ENCODE data around the gene ACTL7A. TPM values are rescaled to one million over a fixed set of nuclear protein-coding genes. Genes with fewer than 3 reads are reported as not detected.

The ACTL7A gene
- total RNA-seq, result not detected in 2 replicates

- ATAC-seq (ENCODE audit: low read depth) (no peak), DNase-seq (no peak)
- ChIA-PET CTCF (no interaction called here), POLR2A (no interaction called here)
- H3K4me1 Mint-ChIP-seq, result no peaks in the 10 kb centered on the region
- intact Hi-C loops (cut with micrococcal nuclease), result no loop called here
- no peak for TF ChIP-seq CTCF (IDR thresholded peaks at IDR 0.05)
- no peaks in the 10 kb centered on the region for H3K27me3 Mint-ChIP-seq
- H3K9me3 Mint-ChIP-seq, result no peaks in the 10 kb centered on the region
- no peak within 1 kb of the TSS for H3K4me3 Mint-ChIP-seq
- H3K27ac Mint-ChIP-seq, result no peak within 1 kb of the TSS
- peaks cover 2% of the 10 kb centered on the region for H3K36me3 Mint-ChIP-seq (ENCODE audit: low read depth)
These were observed at the start of gene ACTL7A for GRCh38 chr9:108861997-108862396. ACTL7A (plus strand) TSS chr9:108862266; CDS start chr9:108862323, 57 bp downstream.

- TF ChIP-seq CTCF (IDR thresholded peaks at IDR 0.05), result no peak
- ATAC-seq (ENCODE audit: low read depth) (no peak), DNase-seq (no peak)
- no peak overlapping the region for H3K27ac Mint-ChIP-seq
- no peaks in the 10 kb centered on the region for H3K36me3 Mint-ChIP-seq (ENCODE audit: low read depth)
- POLR2A ChIA-PET, result no interaction called here
- H3K4me3 Mint-ChIP-seq, result no peak overlapping the region
- peaks cover 2% of the 10 kb centered on the region for H3K27me3 Mint-ChIP-seq
- intact Hi-C loops (cut with micrococcal nuclease), result no loop called here
- H3K4me1 Mint-ChIP-seq, result peaks cover 14% of the 10 kb centered on the region
- H3K9me3 Mint-ChIP-seq, result no peaks in the 10 kb centered on the region
- CTCF ChIA-PET, result no interaction called here
These were observed 49.6 kb upstream of the ACTL7A start for GRCh38 chr9:108812396-108813025.

GRCh38 chr9:108813951-108814601 is 48.0 kb upstream of the ACTL7A start:
- intact Hi-C loops (cut with micrococcal nuclease), result no loop called here

GRCh38 chr9:108815156-108815555 is 46.9 kb upstream of the ACTL7A start:
- peaks cover 2% of the 10 kb centered on the region for H3K27me3 Mint-ChIP-seq
- ChIA-PET POLR2A (no interaction called here), CTCF (no interaction called here)
- H3K9me3 Mint-ChIP-seq, result no peaks in the 10 kb centered on the region
- H3K36me3 Mint-ChIP-seq (ENCODE audit: low read depth), result no peaks in the 10 kb centered on the region
- no peak for TF ChIP-seq CTCF (IDR thresholded peaks at IDR 0.05)
- peaks cover 37% of the 10 kb centered on the region for H3K4me1 Mint-ChIP-seq
- H3K27ac Mint-ChIP-seq, result no peak overlapping the region
- no peak for ATAC-seq (ENCODE audit: low read depth)
- H3K4me3 Mint-ChIP-seq, result no peak overlapping the region
- intact Hi-C loops (cut with micrococcal nuclease), result no loop called here
- no peak for DNase-seq

More at GRCh38 chr9:108813951-108814601, 48.0 kb upstream of the ACTL7A start:
- Mint-ChIP-seq H3K9me3 (no peaks in the 10 kb centered on the region), H3K27me3 (peaks cover 2% of the 10 kb centered on the region), H3K36me3 (ENCODE audit: low read depth) (no peaks in the 10 kb centered on the region), H3K27ac (no peak overlapping the region), H3K4me1 (peaks cover 29% of the 10 kb centered on the region), H3K4me3 (no peak overlapping the region)
- POLR2A ChIA-PET, result no interaction called here
- DNase-seq (no peak), ATAC-seq (ENCODE audit: low read depth) (no peak)
- TF ChIP-seq CTCF (IDR thresholded peaks at IDR 0.05), result no peak
- CTCF ChIA-PET, result no interaction called here

- peaks cover 42% of the 10 kb centered on the region for H3K4me1 Mint-ChIP-seq
- no peaks in the 10 kb centered on the region for H3K36me3 Mint-ChIP-seq (ENCODE audit: low read depth)
- ATAC-seq (ENCODE audit: low read depth) (peak; percentile 70), DNase-seq (no peak)
- no peak for TF ChIP-seq CTCF (IDR thresholded peaks at IDR 0.05)
- H3K9me3 Mint-ChIP-seq, result no peaks in the 10 kb centered on the region
- POLR2A ChIA-PET, result no interaction called here
- CTCF ChIA-PET, result no interaction called here
- intact Hi-C loops (cut with micrococcal nuclease), result no loop called here
- peak overlapping the region; percentile 66 for H3K4me3 Mint-ChIP-seq
- H3K27ac Mint-ChIP-seq, result peak overlapping the region; percentile 25
- H3K27me3 Mint-ChIP-seq, result peaks cover 2% of the 10 kb centered on the region
These were observed 46.0 kb upstream of the ACTL7A start for GRCh38 chr9:108816037-108816436.

Measured in activated B cell treated with CpG ODN at 0.5 μM for 24 hours (primary cell).